ENCODE measurements around the gene XPC. TPM values are rescaled to one million over a fixed set of nuclear protein-coding genes. Genes with fewer than 3 reads are reported as not detected.

Gene XPC
- total RNA-seq, 1 donor from 2014 or later = 10.4 TPM

GRCh38 chr3:14179114-14179465, 689 bp upstream of the XPC start:
- intact Hi-C loops (cut with micrococcal nuclease) = no loop called here
- DNase-seq = no peak
- H3K27me3 ChIP-seq (ENCODE audit: low read depth) = no peaks in the 10 kb centered on the region
- TF ChIP-seq CTCF (IDR thresholded peaks at IDR 0.05; ENCODE audit: borderline replicate concordance) = no peak
- H3K4me3 ChIP-seq = peak overlapping the region; percentile 91
- peaks cover 47% of the 10 kb centered on the region for H3K4me1 ChIP-seq
- H3K36me3 ChIP-seq = peaks cover 28% of the 10 kb centered on the region
- peak overlapping the region; percentile 97 for H3K27ac ChIP-seq (replicated peaks)
- H3K9me3 ChIP-seq (replicated peaks) = no peaks in the 10 kb centered on the region

GRCh38 chr3:14177580-14178246, 688 bp downstream of the XPC start:
- intact Hi-C loops (cut with micrococcal nuclease) = no loop called here
- Histone ChIP-seq H3K4me3 (peak overlapping the region; percentile 91), H3K9me3 (replicated peaks) (no peaks in the 10 kb centered on the region), H3K27me3 (ENCODE audit: low read depth) (no peaks in the 10 kb centered on the region), H3K27ac (replicated peaks) (peak overlapping the region; percentile 97), H3K4me1 (peaks cover 47% of the 10 kb centered on the region), H3K36me3 (peaks cover 19% of the 10 kb centered on the region)
- no peak for TF ChIP-seq CTCF (IDR thresholded peaks at IDR 0.05; ENCODE audit: borderline replicate concordance)
- no peak for DNase-seq

- Histone ChIP-seq H3K36me3 (peaks cover 26% of the 10 kb centered on the region), H3K27ac (replicated peaks) (no peak overlapping the region), H3K9me3 (replicated peaks) (no peaks in the 10 kb centered on the region), H3K4me1 (peaks cover 47% of the 10 kb centered on the region), H3K4me3 (no peak overlapping the region), H3K27me3 (ENCODE audit: low read depth) (no peaks in the 10 kb centered on the region)
- TF ChIP-seq CTCF (IDR thresholded peaks at IDR 0.05; ENCODE audit: borderline replicate concordance) = no peak
- DNase-seq = no peak
- intact Hi-C loops (cut with micrococcal nuclease) = no loop called here
Observed at GRCh38 chr3:14175383-14176037, 2.9 kb downstream of the XPC start.

- no peak for TF ChIP-seq CTCF (IDR thresholded peaks at IDR 0.05; ENCODE audit: borderline replicate concordance)
- intact Hi-C loops (cut with micrococcal nuclease) = no loop called here
- Histone ChIP-seq H3K27ac (replicated peaks) (no peak overlapping the region), H3K4me1 (peaks cover 37% of the 10 kb centered on the region), H3K9me3 (replicated peaks) (no peaks in the 10 kb centered on the region), H3K27me3 (ENCODE audit: low read depth) (no peaks in the 10 kb centered on the region), H3K36me3 (peaks cover 36% of the 10 kb centered on the region), H3K4me3 (no peak overlapping the region)
- no peak for DNase-seq
Observed at GRCh38 chr3:14174483-14174882, 3.9 kb downstream of the XPC start.

GRCh38 chr3:14172496-14172895, 5.9 kb downstream of the XPC start:
- Histone ChIP-seq H3K27ac (replicated peaks) (no peak overlapping the region), H3K36me3 (peaks cover 56% of the 10 kb centered on the region), H3K9me3 (replicated peaks) (no peaks in the 10 kb centered on the region), H3K4me3 (no peak overlapping the region), H3K27me3 (ENCODE audit: low read depth) (no peaks in the 10 kb centered on the region), H3K4me1 (peaks cover 21% of the 10 kb centered on the region)
- intact Hi-C loops (cut with micrococcal nuclease) = no loop called here
- no peak for TF ChIP-seq CTCF (IDR thresholded peaks at IDR 0.05; ENCODE audit: borderline replicate concordance)
- no peak for DNase-seq
